HepG2 (cell line): ENCODE results near the gene MX2. TPM values are rescaled to one million over a fixed set of nuclear protein-coding genes. Genes with fewer than 3 reads are reported as not detected.

ENCODE experiments used
- ARID4A ChIP-seq: sonication (generic); formaldehyde crosslinking; IDR thresholded peaks from 2 replicates; pipeline ENCODE4 v1.5.0; 2020; ENCODE audit warnings: mild to moderate bottlenecking, missing genetic modification reagents, borderline replicate concordance
- ARNT ChIP-seq: fragments of 450-650 bp; IDR thresholded peaks from 2 replicates; pipeline ENCODE4 v1.6.1; 2017
- BCLAF1 ChIP-seq: fragments of 450-650 bp; IDR thresholded peaks from 2 replicates; pipeline ENCODE4 v1.6.1; 2017; ENCODE audit warnings: mild to moderate bottlenecking
- BRCA1 ChIP-seq: sonication (generic); formaldehyde crosslinking; IDR thresholded peaks from 2 replicates; pipeline ENCODE4 v1.4.0; 2020; ENCODE audit warnings: missing genetic modification reagents
- CEBPG ChIP-seq: IDR thresholded peaks from 2 replicates; pipeline ENCODE4 v1.6.1; 2016
- HNRNPL ChIP-seq: fragments of 200-400 bp; formaldehyde crosslinking; IDR thresholded peaks from 2 replicates; pipeline ENCODE4 v1.6.1; 2017; ENCODE audit warnings: mild to moderate bottlenecking, low read depth, low read length
- NFE2L1 ChIP-seq: sonication (generic); formaldehyde crosslinking; IDR thresholded peaks from 2 replicates; pipeline ENCODE4 v1.4.0; 2020; ENCODE audit warnings: missing genetic modification reagents, mild to moderate bottlenecking, borderline replicate concordance
- NFYC ChIP-seq: IDR thresholded peaks from 2 replicates; pipeline ENCODE4 v1.6.1; 2016; ENCODE audit warnings: missing genetic modification reagents, missing compliant biosample characterization
- RCOR2 ChIP-seq: IDR thresholded peaks from 2 replicates; pipeline ENCODE4 v1.6.1; 2016; ENCODE audit warnings: missing biosample characterization, missing genetic modification reagents
- ZBTB26 ChIP-seq: IDR thresholded peaks from 2 replicates; pipeline ENCODE4 v1.6.1; 2016; ENCODE audit warnings: missing compliant biosample characterization, missing genetic modification reagents, borderline replicate concordance
- ZBTB33 ChIP-seq: sonication (generic); formaldehyde crosslinking; IDR thresholded peaks from 2 replicates; pipeline ENCODE4 v1.4.0; 2020; ENCODE audit warnings: missing genetic modification reagents
- ZFY ChIP-seq: sonication (generic); formaldehyde crosslinking; IDR thresholded peaks from 2 replicates; pipeline ENCODE4 v1.4.0; 2020; ENCODE audit warnings: missing genetic modification reagents
- ZIK1 ChIP-seq: sonication (generic); formaldehyde crosslinking; IDR thresholded peaks from 2 replicates; pipeline ENCODE4 v1.5.0; 2020; ENCODE audit warnings: mild to moderate bottlenecking, low read depth, missing genetic modification reagents, borderline replicate concordance
- ZNF3 ChIP-seq: IDR thresholded peaks from 2 replicates; pipeline ENCODE4 v1.7.0; 2017; ENCODE audit warnings: inconsistent platforms
- ZNF512B ChIP-seq: sonication (generic); formaldehyde crosslinking; IDR thresholded peaks from 2 replicates; pipeline ENCODE4 v1.5.1; 2020; ENCODE audit warnings: missing genetic modification reagents, mild to moderate bottlenecking, borderline replicate concordance
- ZNF878 ChIP-seq: sonication (generic); formaldehyde crosslinking; IDR thresholded peaks from 2 replicates; pipeline ENCODE4 v1.8.1; 2023; ENCODE audit warnings: mild to moderate bottlenecking, missing genetic modification reagents, moderate library complexity
- ZSCAN25 ChIP-seq: sonication (generic); formaldehyde crosslinking; IDR thresholded peaks from 2 replicates; pipeline ENCODE4 v1.8.0; 2022; ENCODE audit warnings: mild to moderate bottlenecking, missing genetic modification reagents
- polyA plus RNA-seq, 8 experiments: library from polyadenylated mRNA; depleted of rRNA in 3 of 8; stranded (reverse) in 7 of 8; unstranded in 1 of 8; fragments of >200 nt; fragmentation: Illumina TruSeq in 4 of 8; extraction: Trizol in 4 of 8; gene quantifications; 2 replicates each; pipeline versions ENCODE4 v1.2.1 to v1.2.3, GENCODE V29; 2011 to 2016; ENCODE audit warnings: low read depth in 4 of 8, missing spikeins in 1 of 8, mixed read lengths in 1 of 8; ENCODE audit not compliant: insufficient read depth in 1 of 8
- total RNA-seq, 5 experiments: library from RNA; depleted of rRNA; stranded (reverse); fragments of >200 nt; fragmentation: Illumina TruSeq; extraction: Trizol; gene quantifications; 2 replicates each; pipeline ENCODE4 v1.2.3, GENCODE V29; 2016; ENCODE audit warnings: low read depth in 1 of 5

MX2 gene
- total and polyA plus RNA-seq, 2 of the 13 experiments (the other 11 are each of a cell fraction or from before 2014, with no cell fraction given): 24.0 to 35.7 TPM

GRCh38 chr21:41321211-41321907 is 40.5 kb upstream of the MX2 start (continued):
- TF ChIP-seq ZFY (peak; percentile 44; the same call in 1 of the 2 replicates), NFYC (CRISPR knock-in tag) (no peak), NFE2L1 (no peak), ZIK1 (CRISPR knock-in tag) (no peak), ZNF878 (CRISPR knock-in tag) (no peak), HNRNPL (no peak), ARNT (no peak), RCOR2 (CRISPR knock-in tag) (no peak), BCLAF1 (no peak), ZBTB33 (CRISPR knock-in tag) (peak; percentile 80), ZSCAN25 (CRISPR knock-in tag) (peak; percentile 77), ZNF3 (CRISPR knock-in tag) (no peak), ZNF512B (no peak), BRCA1 (CRISPR knock-in tag) (no peak), CEBPG (CRISPR knock-in tag) (no peak), ARID4A (CRISPR knock-in tag) (0 out of 2 replicates have a peak, but pooled peaks have one; percentile 34), ZBTB26 (CRISPR knock-in tag) (no peak)
